Colonic mucosa (tissue), 4 donors: ENCODE measurements around the gene ADK. TPM values are rescaled to one million over a fixed set of nuclear protein-coding genes. Genes with fewer than 3 reads are reported as not detected.

Experiments used
- DNase-seq: peaks from one replicate; pipeline ENCODE4 v3.0.0-alpha.2; 2020
- H3K27ac ChIP-seq: fragments of 200-600 bp; one replicate; pipeline ENCODE4 v1.8.0; 2021
- H3K27me3 ChIP-seq: fragments of 200-600 bp; one replicate; pipeline ENCODE4 v1.8.0; 2021
- H3K36me3 ChIP-seq: fragments of 200-600 bp; one replicate; pipeline ENCODE4 v1.8.0; 2021
- H3K4me1 ChIP-seq: fragments of 200-600 bp; one replicate; pipeline ENCODE4 v1.8.0; 2021; ENCODE audit warnings: mild to moderate bottlenecking
- H3K4me3 ChIP-seq: fragments of 200-600 bp; one replicate; pipeline ENCODE4 v1.8.0; 2021
- H3K9ac ChIP-seq, 2 donors: one replicate each; pipeline ENCODE4 v1.7.0; 2013; ENCODE audit warnings: control low read depth in 2 of 2, low read depth in 2 of 2, low read length in 2 of 2
- H3K9me3 ChIP-seq: fragments of 200-600 bp; one replicate; pipeline ENCODE4 v1.8.0; 2021
- intact Hi-C: fragments of 100-400 bp; cut with DNase I; formaldehyde crosslinking; loops from one replicate; pipeline ENCODE4 v1.14.1; 2022
- total RNA-seq, 2 donors: library from RNA; stranded (reverse); fragmentation: NEBNext Ultra II Directional in 1 of 2; extraction: Animal tissue kit (Norgen Biotek cat#: 25700) in 1 of 2; gene quantifications; one replicate each; pipeline ENCODE4 v1.2.1, GENCODE V29; 2021
- TF ChIP-seq, protein P1 (sequence below): fragments of 200-600 bp; IDR thresholded peaks from one replicate; pipeline ENCODE4 v1.8.0; 2022; ENCODE audit warnings: antibody characterized with exemption, mild to moderate bottlenecking
- donor health status: healthy.
- donor health status: DM: no; HTN: no; CAD: no.
- donor health status: DM: no; HTN: no; CAD: no.

ADK gene
- total RNA-seq, 2 donors from 2014 or later, result 20.2 to 27.6 TPM

DNA sequence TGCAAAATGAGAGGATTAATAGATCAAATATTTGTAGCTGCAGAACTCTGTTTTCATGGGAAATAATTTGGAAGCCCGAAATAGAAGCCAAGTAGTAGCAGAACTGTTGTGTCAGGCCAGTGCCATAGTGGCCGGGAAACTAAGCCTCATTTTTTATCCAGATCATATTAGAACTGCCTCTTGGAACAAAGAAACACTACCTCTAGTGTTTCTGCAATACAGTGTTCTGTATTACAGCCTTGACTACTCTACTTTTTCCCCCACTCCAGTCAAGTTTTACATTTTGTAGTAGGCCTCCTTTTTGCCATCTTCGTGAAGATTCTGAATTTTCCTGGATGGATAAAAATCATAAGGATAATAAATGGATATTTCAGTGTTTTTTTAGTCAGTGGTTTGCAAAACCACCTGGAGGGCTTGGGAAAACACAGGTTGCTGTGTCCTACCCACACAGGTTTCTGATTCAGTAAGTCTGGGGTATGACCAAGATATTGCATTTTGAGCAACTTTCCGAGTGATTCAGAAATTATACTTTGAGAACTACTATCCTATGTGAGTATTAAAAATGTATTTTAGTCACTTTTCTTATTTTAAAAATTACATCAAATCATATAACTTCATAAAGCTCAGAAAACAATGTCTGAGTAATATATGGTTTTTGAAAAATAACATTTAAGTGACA, 349.1 kb downstream of the ADK start:
- no peaks in the 10 kb centered on the region for H3K36me3 ChIP-seq
- intact Hi-C loops, result no loop called here
- H3K27ac ChIP-seq, result no peak overlapping the region
- H3K9ac ChIP-seq, result no peak overlapping the region
- H3K4me3 ChIP-seq, result no peak overlapping the region
- no peaks in the 10 kb centered on the region for H3K9me3 ChIP-seq
- DNase-seq, result no peak
- TF ChIP-seq, protein P1, sequence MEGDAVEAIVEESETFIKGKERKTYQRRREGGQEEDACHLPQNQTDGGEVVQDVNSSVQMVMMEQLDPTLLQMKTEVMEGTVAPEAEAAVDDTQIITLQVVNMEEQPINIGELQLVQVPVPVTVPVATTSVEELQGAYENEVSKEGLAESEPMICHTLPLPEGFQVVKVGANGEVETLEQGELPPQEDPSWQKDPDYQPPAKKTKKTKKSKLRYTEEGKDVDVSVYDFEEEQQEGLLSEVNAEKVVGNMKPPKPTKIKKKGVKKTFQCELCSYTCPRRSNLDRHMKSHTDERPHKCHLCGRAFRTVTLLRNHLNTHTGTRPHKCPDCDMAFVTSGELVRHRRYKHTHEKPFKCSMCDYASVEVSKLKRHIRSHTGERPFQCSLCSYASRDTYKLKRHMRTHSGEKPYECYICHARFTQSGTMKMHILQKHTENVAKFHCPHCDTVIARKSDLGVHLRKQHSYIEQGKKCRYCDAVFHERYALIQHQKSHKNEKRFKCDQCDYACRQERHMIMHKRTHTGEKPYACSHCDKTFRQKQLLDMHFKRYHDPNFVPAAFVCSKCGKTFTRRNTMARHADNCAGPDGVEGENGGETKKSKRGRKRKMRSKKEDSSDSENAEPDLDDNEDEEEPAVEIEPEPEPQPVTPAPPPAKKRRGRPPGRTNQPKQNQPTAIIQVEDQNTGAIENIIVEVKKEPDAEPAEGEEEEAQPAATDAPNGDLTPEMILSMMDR, result no peak
- no peaks in the 10 kb centered on the region for H3K27me3 ChIP-seq
- no peaks in the 10 kb centered on the region for H3K4me1 ChIP-seq

DNA sequence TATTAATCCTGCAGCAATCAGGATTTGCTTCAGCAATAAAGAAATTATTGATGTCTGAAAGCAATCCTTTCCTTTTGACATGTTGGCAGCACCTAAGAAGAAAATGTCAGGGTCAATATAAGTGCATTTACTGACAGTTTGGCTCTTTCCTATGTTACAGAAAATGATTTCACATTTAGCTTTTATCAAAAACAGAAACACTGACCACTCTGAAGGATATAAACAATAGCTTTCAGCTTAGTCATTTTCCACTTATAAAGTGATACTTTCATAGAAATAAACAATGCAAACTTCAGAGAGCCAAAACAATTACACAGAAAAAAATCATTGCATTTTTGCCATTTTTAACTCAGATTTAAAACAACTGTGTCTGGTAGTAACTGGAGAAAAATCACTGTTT, 349.8 kb downstream of the ADK start:
- Histone ChIP-seq H3K4me1 (no peaks in the 10 kb centered on the region), H3K9me3 (no peaks in the 10 kb centered on the region), H3K27ac (no peak overlapping the region), H3K4me3 (no peak overlapping the region), H3K9ac (no peak overlapping the region), H3K36me3 (no peaks in the 10 kb centered on the region), H3K27me3 (no peaks in the 10 kb centered on the region)
- TF ChIP-seq, protein P1, result no peak
- no peak for DNase-seq
- intact Hi-C loops, result no loop called here

DNA sequence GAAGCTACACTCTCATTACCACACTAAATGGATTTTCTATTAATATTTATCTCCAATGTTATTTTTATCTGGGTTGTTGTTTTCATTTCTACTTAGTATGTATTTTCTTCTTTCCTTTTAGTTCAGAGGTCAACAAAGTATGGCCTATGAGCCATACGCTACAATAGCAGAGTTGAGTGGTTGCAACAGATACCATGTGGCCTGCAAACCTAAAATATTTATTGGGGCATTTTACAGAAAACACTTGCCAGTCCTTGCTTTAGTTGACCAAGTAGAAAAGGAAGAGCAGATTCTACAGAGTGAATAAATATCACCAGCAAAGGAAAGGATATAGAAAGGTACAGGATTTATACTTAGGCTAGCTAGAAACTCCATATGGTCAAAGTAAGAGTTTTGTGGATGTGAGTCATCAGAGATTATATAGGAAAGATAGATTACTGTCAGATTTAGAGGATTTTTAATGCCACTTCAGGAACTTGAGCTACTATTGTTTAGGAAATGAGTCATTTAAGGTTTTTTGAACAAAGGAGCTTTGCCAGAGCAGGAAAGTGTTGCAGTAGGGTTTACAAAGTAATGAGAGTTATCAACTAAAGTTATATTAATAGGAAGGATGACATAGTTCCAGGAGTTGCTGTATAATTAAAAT, 352.1 kb downstream of the ADK start:
- Histone ChIP-seq H3K27me3 (no peaks in the 10 kb centered on the region), H3K4me1 (no peaks in the 10 kb centered on the region), H3K9me3 (no peaks in the 10 kb centered on the region), H3K9ac (no peak overlapping the region), H3K36me3 (no peaks in the 10 kb centered on the region), H3K27ac (no peak overlapping the region), H3K4me3 (no peak overlapping the region)
- DNase-seq, result no peak
- TF ChIP-seq, protein P1, result no peak
- intact Hi-C loops, result no loop called here

DNA sequence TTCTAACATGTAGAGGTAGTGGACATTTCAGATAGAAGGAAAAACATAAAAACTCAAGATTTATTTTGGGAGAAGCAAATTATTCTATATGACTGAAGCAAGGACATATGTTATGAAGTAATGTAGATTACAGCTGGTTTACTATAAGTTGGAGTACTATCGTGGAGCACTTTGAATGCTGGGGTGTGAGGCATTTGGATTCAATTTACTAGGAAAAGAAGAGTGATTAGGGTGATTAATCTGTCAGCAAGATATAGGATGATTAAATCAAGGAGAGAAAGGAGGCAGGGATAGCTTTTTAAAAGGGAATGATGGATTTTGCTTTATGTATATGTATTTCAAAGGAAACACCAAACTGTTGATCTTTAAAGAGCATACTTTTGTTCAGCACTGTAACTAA, 356.9 kb downstream of the ADK start:
- Histone ChIP-seq H3K27ac (no peak overlapping the region), H3K27me3 (no peaks in the 10 kb centered on the region), H3K9ac (no peak overlapping the region), H3K36me3 (no peaks in the 10 kb centered on the region), H3K9me3 (no peaks in the 10 kb centered on the region), H3K4me3 (no peak overlapping the region), H3K4me1 (no peaks in the 10 kb centered on the region)
- intact Hi-C loops, result no loop called here
- DNase-seq, result no peak
- TF ChIP-seq, protein P1, result no peak

DNA sequence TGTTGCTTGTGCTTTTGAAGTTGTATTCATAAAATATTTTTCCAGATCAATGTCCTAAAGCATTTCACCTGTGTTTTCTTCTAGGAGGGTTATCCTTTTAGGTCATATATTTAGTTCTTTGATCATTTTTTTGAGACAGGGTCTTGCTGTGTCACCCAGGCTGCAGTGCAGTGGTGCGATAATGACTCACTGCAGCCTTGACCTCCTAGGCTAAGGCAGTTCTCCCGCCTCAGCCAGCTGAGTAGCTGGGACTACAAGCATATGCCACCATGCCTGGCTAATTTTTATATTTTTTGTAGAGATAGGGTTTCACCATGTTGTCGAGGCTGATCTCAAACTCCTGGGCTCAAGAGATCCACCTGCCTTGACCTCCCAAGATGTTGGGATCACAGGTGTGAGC, 359.6 kb downstream of the ADK start:
- no peak overlapping the region for H3K9ac ChIP-seq

More for the DNA sequence above, 359.6 kb downstream of the ADK start:
- Histone ChIP-seq H3K4me3 (no peak overlapping the region), H3K27ac (no peak overlapping the region), H3K36me3 (no peaks in the 10 kb centered on the region), H3K27me3 (no peaks in the 10 kb centered on the region), H3K9me3 (no peaks in the 10 kb centered on the region), H3K4me1 (no peaks in the 10 kb centered on the region)
- TF ChIP-seq, protein P1, result no peak
- DNase-seq, result no peak
- intact Hi-C loops, result no loop called here
